Endothelial cell of umbilical vein (primary cell): ENCODE measurements around the gene USP34. TPM values are rescaled to one million over a fixed set of nuclear protein-coding genes. Genes with fewer than 3 reads are reported as not detected.

ENCODE experiments used
- BruUV-seq: library from RNA; stranded (reverse); fragments of 400-500 nt; replicated peaks from 2 replicates; lab custom pipeline; 2021; lab: Mats Ljungman, UMichigan
- CTCF ChIA-PET: fragments of 300-600, 350-600 bp; sonication (Branson Sonifier 250); formaldehyde crosslinking; loops from one replicate; lab custom pipeline; 2021; ENCODE audit warnings: antibody characterized with exemption, inconsistent platforms; lab: Charles Lee
- POLR2A ChIA-PET: fragments of 300-600, 350-600 bp; sonication (Branson Sonifier 250); formaldehyde crosslinking; loops from one replicate; lab custom pipeline; 2021; ENCODE audit warnings: antibody characterized with exemption, inconsistent platforms; lab: Charles Lee
- DNase-seq: peaks from one replicate; pipeline ENCODE4 v3.0.0-alpha.2; 2011; ENCODE audit warnings: low read depth, low spot score
- FAIRE-seq: peaks from 2 replicates; lab custom pipeline; 2011; peaks lifted over from hg19 to GRCh38; lab: Jason Lieb, UNC
- H2AFZ ChIP-seq: 2 replicates; pipeline ENCODE4 v1.6.0; 2012; ENCODE audit warnings: low read depth, low read length, control low read depth, inconsistent platforms
- H3K27ac ChIP-seq: 2 replicates; pipeline ENCODE4 v1.5.1; 2011; ENCODE audit warnings: low read depth, mild to moderate bottlenecking, control low read depth, low read length, moderate library complexity; ENCODE audit not compliant: insufficient read depth
- H3K27me3 ChIP-seq, 2 experiments: 2 replicates each; pipeline versions ENCODE4 v1.6.0 to v1.6.1; 2011; ENCODE audit warnings: low read length in 2 of 2, mixed read lengths in 1 of 2; ENCODE audit not compliant: control insufficient read depth in 2 of 2, insufficient read depth in 2 of 2
- H3K36me3 ChIP-seq, 2 experiments: 2 replicates in 1 of 2; 3 replicates in 1 of 2; pipeline ENCODE4 v1.5.1; 2011; ENCODE audit warnings: low read length in 2 of 2, mild to moderate bottlenecking in 1 of 2, moderate library complexity in 1 of 2; ENCODE audit not compliant: control insufficient read depth in 2 of 2, insufficient read depth in 2 of 2; ENCODE audit errors: extremely low read depth in 1 of 2
- H3K4me1 ChIP-seq: 3 replicates; pipeline ENCODE4 v1.5.1; 2011; ENCODE audit warnings: mild to moderate bottlenecking, low read length; ENCODE audit not compliant: control insufficient read depth, insufficient read depth; ENCODE audit errors: extremely low read depth
- H3K4me2 ChIP-seq: 2 replicates; pipeline ENCODE4 v1.6.1; 2011; ENCODE audit warnings: low read length, control low read depth, mixed read lengths; ENCODE audit not compliant: insufficient read depth
- H3K4me3 ChIP-seq, 3 experiments: fragments of 200-600 bp in 1 of 3; sonication (generic), shearing (Covaris generic) in 1 of 3; replicated peaks in 1 of 3; 2 replicates each; pipeline ENCODE4 v1.5.1; 2011 to 2016; ENCODE audit warnings: control low read depth in 3 of 3, low read length in 3 of 3, mild to moderate bottlenecking in 2 of 3, inconsistent platforms in 1 of 3, low read depth in 1 of 3, moderate library complexity in 1 of 3; ENCODE audit not compliant: insufficient read depth in 1 of 3
- H3K79me2 ChIP-seq: 2 replicates; pipeline ENCODE4 v1.6.0; 2012; ENCODE audit warnings: low read length, inconsistent platforms; ENCODE audit not compliant: control insufficient read depth, insufficient read depth
- H3K9ac ChIP-seq: replicated peaks from 2 replicates; pipeline ENCODE3; 2011; ENCODE audit warnings: low read length, control low read depth; ENCODE audit not compliant: insufficient read depth; ENCODE audit errors: extremely low read depth
- H3K9me1 ChIP-seq: replicated peaks from 3 replicates; pipeline ENCODE4 v1.6.0; 2011; ENCODE audit warnings: mild to moderate bottlenecking, low read length; ENCODE audit not compliant: control insufficient read depth, insufficient read depth; ENCODE audit errors: extremely low read depth
- H3K9me3 ChIP-seq: replicated peaks from 2 replicates; pipeline ENCODE4 v1.5.1; 2012; ENCODE audit warnings: low read length, inconsistent platforms; ENCODE audit not compliant: control insufficient read depth, insufficient read depth
- H4K20me1 ChIP-seq: replicated peaks from 2 replicates; pipeline ENCODE3; 2011; ENCODE audit warnings: mild to moderate bottlenecking, low read length; ENCODE audit not compliant: control insufficient read depth, insufficient read depth; ENCODE audit errors: extremely low read depth
- EZH2 ChIP-seq: IDR thresholded peaks from 2 replicates; pipeline ENCODE4 v1.6.1; 2012; ENCODE audit warnings: borderline replicate concordance, low read depth, mild to moderate bottlenecking, moderate library complexity, low read length, inconsistent platforms; ENCODE audit not compliant: severe bottlenecking
- FOS ChIP-seq: IDR thresholded peaks from 2 replicates; pipeline ENCODE4 v1.6.1; 2011; ENCODE audit warnings: mild to moderate bottlenecking, low read length, moderate library complexity, borderline replicate concordance; ENCODE audit not compliant: insufficient read depth
- GATA2 ChIP-seq: IDR thresholded peaks from 2 replicates; pipeline ENCODE4 v1.7.0; 2011; ENCODE audit warnings: low read depth, mild to moderate bottlenecking, moderate library complexity, mixed read lengths, low read length; ENCODE audit not compliant: insufficient read length, insufficient read depth
- JUN ChIP-seq: IDR thresholded peaks from 2 replicates; pipeline ENCODE4 v1.6.1; 2011; ENCODE audit warnings: borderline replicate concordance, low read depth; ENCODE audit not compliant: insufficient read length, insufficient read depth
- MAX ChIP-seq: IDR thresholded peaks from 2 replicates; pipeline ENCODE4 v1.6.1; 2011; ENCODE audit not compliant: insufficient read depth, insufficient read length
- MYC ChIP-seq: IDR thresholded peaks from one replicate; pipeline ENCODE4 v1.6.1; 2011; ENCODE audit warnings: mild to moderate bottlenecking, low read depth, low read length
- POLR2A ChIP-seq: IDR thresholded peaks from 2 replicates; pipeline ENCODE4 v1.6.1; 2012; ENCODE audit warnings: low read depth, mild to moderate bottlenecking, control low read depth, low read length
- POLR2AphosphoS5 ChIP-seq: IDR thresholded peaks from 2 replicates; pipeline ENCODE4 v1.6.1; 2012; ENCODE audit warnings: low read depth, mild to moderate bottlenecking, control low read depth, low read length, moderate library complexity; ENCODE audit not compliant: insufficient read depth
- dilution Hi-C: fragments of 300-500 bp; cut with MboI; formaldehyde crosslinking; loops from one replicate; pipeline ENCODE4 v1.15.0; 2019; ENCODE audit warnings: low sequenced_read_pairs; ENCODE audit not compliant: extremely low pct_ligation_motif_present
- intact Hi-C: fragments of 100-400 bp; cut with micrococcal nuclease; formaldehyde crosslinking; loops from one replicate; pipeline ENCODE4 v1.10.0; 2022
- polyA plus RNA-seq, 4 experiments: library from polyadenylated mRNA; depleted of rRNA in 3 of 4; stranded (reverse) in 3 of 4; unstranded in 1 of 4; fragments of >200 nt; gene quantifications; 2 replicates each; pipeline versions ENCODE4 v1.2.1 to v1.2.3, GENCODE V29; 2011 to 2012; ENCODE audit warnings: missing spikeins in 1 of 4
- total RNA-seq: library from RNA; stranded (reverse); gene quantifications from 2 replicates; pipeline ENCODE4 v1.2.3, GENCODE V29; 2021
- TF ChIP-seq, protein P1 (sequence below), 2 donors: IDR thresholded peaks; 1 replicate in 1 of 2; 2 replicates in 1 of 2; pipeline ENCODE4 v1.5.1; 2011; ENCODE audit warnings: low read length in 2 of 2, mild to moderate bottlenecking in 2 of 2, moderate library complexity in 2 of 2, control low read depth in 1 of 2, inconsistent platforms in 1 of 2, low read depth in 1 of 2; ENCODE audit not compliant: insufficient read depth in 1 of 2; ENCODE audit errors: extremely low read depth in 1 of 2

Gene USP34
- total and polyA plus RNA-seq, 2 donors (not counting 3 experiments of a cell fraction or from before 2014, with no cell fraction given) = 46.3 to 96.9 TPM

- no peak overlapping the region for H3K4me2 ChIP-seq
- dilution Hi-C loops (no loop called here), intact Hi-C loops (no loop called here)
- ChIA-PET POLR2A (interaction anchor here (0.6 kb wide), 1 partner anchor 1342 kb away, joined by 7 read pairs; the partner anchor contains the start of gene EHBP1), CTCF (no interaction called here)
- no peaks in the 10 kb centered on the region for H3K9me3 ChIP-seq
- H4K20me1 ChIP-seq = no peaks in the 10 kb centered on the region
- no peak overlapping the region for H3K4me3 ChIP-seq
- H3K36me3 ChIP-seq = peaks cover 2 to 10% of the 10 kb centered on the region in 2 experiments
- no peaks in the 10 kb centered on the region for H3K9me1 ChIP-seq
- no peak overlapping the region for H3K9ac ChIP-seq
- no peak overlapping the region for H2AFZ ChIP-seq
- no peaks in the 10 kb centered on the region for H3K4me1 ChIP-seq
- no TSS peak for BruUV-seq
- no peak for DNase-seq
- no peak overlapping the region for H3K27ac ChIP-seq
- H3K27me3 ChIP-seq = no peaks in the 10 kb centered on the region
- no peak for FAIRE-seq
- no peak for TF ChIP-seq FOS
- TF ChIP-seq GATA2 = no peak
- TF ChIP-seq POLR2A = no peak
- no peak for TF ChIP-seq EZH2
- no peak for TF ChIP-seq POLR2AphosphoS5
- TF ChIP-seq MAX = no peak
- peaks cover 43% of the 10 kb centered on the region for H3K79me2 ChIP-seq
These were observed 108.0 kb downstream of the USP34 start for GRCh38 chr2:61362873-61363272.

GRCh38 chr2:61361068-61361467 lies 109.8 kb downstream of the USP34 start:
- Histone ChIP-seq H3K4me2 (no peak overlapping the region), H3K9me1 (no peaks in the 10 kb centered on the region), H3K9ac (no peak overlapping the region), H3K36me3 (peaks cover 0 to 4% of the 10 kb centered on the region in 2 experiments), H3K27me3 (no peaks in the 10 kb centered on the region), H3K27ac (no peak overlapping the region), H3K4me1 (no peaks in the 10 kb centered on the region), H2AFZ (no peak overlapping the region), H3K79me2 (peaks cover 50% of the 10 kb centered on the region), H3K9me3 (no peaks in the 10 kb centered on the region), H3K4me3 (no peak overlapping the region), H4K20me1 (no peaks in the 10 kb centered on the region)
- CTCF ChIA-PET = interaction anchor here (0.7 to 1.4 kb wide), 2 partner anchors 12 to 28 kb away, joined by 3 read pairs; no protein-coding TSS in a partner anchor
- POLR2A ChIA-PET = no interaction called here
- no TSS peak for BruUV-seq
- FAIRE-seq (no peak), DNase-seq (no peak)
- intact Hi-C loops = no loop called here
- dilution Hi-C loops = no loop called here
- TF ChIP-seq FOS (no peak), POLR2AphosphoS5 (no peak), MAX (no peak), POLR2A (no peak), JUN (no peak), EZH2 (no peak), GATA2 (no peak), MYC (no peak)
- TF ChIP-seq, protein P1, sequence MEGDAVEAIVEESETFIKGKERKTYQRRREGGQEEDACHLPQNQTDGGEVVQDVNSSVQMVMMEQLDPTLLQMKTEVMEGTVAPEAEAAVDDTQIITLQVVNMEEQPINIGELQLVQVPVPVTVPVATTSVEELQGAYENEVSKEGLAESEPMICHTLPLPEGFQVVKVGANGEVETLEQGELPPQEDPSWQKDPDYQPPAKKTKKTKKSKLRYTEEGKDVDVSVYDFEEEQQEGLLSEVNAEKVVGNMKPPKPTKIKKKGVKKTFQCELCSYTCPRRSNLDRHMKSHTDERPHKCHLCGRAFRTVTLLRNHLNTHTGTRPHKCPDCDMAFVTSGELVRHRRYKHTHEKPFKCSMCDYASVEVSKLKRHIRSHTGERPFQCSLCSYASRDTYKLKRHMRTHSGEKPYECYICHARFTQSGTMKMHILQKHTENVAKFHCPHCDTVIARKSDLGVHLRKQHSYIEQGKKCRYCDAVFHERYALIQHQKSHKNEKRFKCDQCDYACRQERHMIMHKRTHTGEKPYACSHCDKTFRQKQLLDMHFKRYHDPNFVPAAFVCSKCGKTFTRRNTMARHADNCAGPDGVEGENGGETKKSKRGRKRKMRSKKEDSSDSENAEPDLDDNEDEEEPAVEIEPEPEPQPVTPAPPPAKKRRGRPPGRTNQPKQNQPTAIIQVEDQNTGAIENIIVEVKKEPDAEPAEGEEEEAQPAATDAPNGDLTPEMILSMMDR (IDR thresholded peaks at IDR 0.05; ENCODE audit: extremely low read depth in 1 of 2, insufficient read depth in 1 of 2, low read depth in 1 of 2, low read length in 2 of 2) = no peak
